K562 (cell line): ENCODE measurements around the gene PTP4A2. TPM values are rescaled to one million over a fixed set of nuclear protein-coding genes. Genes with fewer than 3 reads are reported as not detected.

ENCODE experiments used
- ARID2 ChIP-seq: fragments of 450-650 bp; IDR thresholded peaks from 2 replicates; pipeline ENCODE4 v1.6.1; 2017; ENCODE audit warnings: antibody characterized with exemption, mild to moderate bottlenecking
- BMI1 ChIP-seq: fragments of 150-350 bp; IDR thresholded peaks from 2 replicates; pipeline ENCODE4 v1.6.1; 2014; ENCODE audit warnings: low read length
- FOXP1 ChIP-seq: sonication (generic); formaldehyde crosslinking; IDR thresholded peaks from 2 replicates; pipeline ENCODE4 v1.8.0; 2022; ENCODE audit warnings: mild to moderate bottlenecking, missing genetic modification reagents
- GABPA ChIP-seq: fragments of 200-800 bp; sonication (Bioruptor generic); conservative IDR thresholded peaks from 2 replicates; pipeline ENCODE4 v1.6.1; 2016; ENCODE audit warnings: low read depth, missing genetic modification characterization, missing compliant biosample characterization
- HDAC1 ChIP-seq, 2 experiments: fragments of 450-650 bp; IDR thresholded peaks; 2 replicates each; pipeline ENCODE4 v1.6.1; 2016 to 2017; ENCODE audit warnings: inconsistent platforms in 1 of 2, mild to moderate bottlenecking in 1 of 2, moderate library complexity in 1 of 2
- IFI16 ChIP-seq: fragments of 250-450 bp; sonication (Bioruptor Pico); IDR thresholded peaks from 2 replicates; pipeline ENCODE4 v2.1.2; 2022; ENCODE audit warnings: mild to moderate bottlenecking, inconsistent platforms
- KHSRP ChIP-seq: fragments of 450-650 bp; IDR thresholded peaks from 2 replicates; pipeline ENCODE4 v1.6.1; 2017
- KLF6 ChIP-seq: fragments of 250-450 bp; sonication (Bioruptor Pico); IDR thresholded peaks from 2 replicates; pipeline ENCODE4 v1.4.0; 2020; ENCODE audit warnings: mild to moderate bottlenecking, moderate library complexity, borderline replicate concordance
- MCM2 ChIP-seq: fragments of 450-650 bp; IDR thresholded peaks from 2 replicates; pipeline ENCODE4 v1.6.1; 2017; ENCODE audit warnings: low read depth, mild to moderate bottlenecking
- MECOM ChIP-seq: fragments of 250-450 bp; sonication (Bioruptor Pico); IDR thresholded peaks from 2 replicates; pipeline ENCODE4 v1.8.0; 2022; ENCODE audit warnings: inconsistent platforms
- NBN ChIP-seq: fragments of 450-650 bp; IDR thresholded peaks from 2 replicates; pipeline ENCODE4 v1.6.1; 2016; ENCODE audit warnings: low read depth, mild to moderate bottlenecking
- NFE2 ChIP-seq: IDR thresholded peaks from 2 replicates; pipeline ENCODE4 v1.6.1; 2014; ENCODE audit warnings: antibody characterized with exemption, low read depth
- NFRKB ChIP-seq: fragments of 450-650 bp; IDR thresholded peaks from 2 replicates; pipeline ENCODE4 v1.6.1; 2016; ENCODE audit warnings: low read depth
- NR4A1 ChIP-seq, 2 experiments: fragments of 250-450 bp in 1 of 2; fragments of 450-650 bp in 1 of 2; sonication (Bioruptor Pico) in 1 of 2; IDR thresholded peaks; 2 replicates each; pipeline versions ENCODE4 v1.4.0 to v1.6.1; 2016 to 2020; ENCODE audit warnings: mild to moderate bottlenecking in 2 of 2, missing compliant biosample characterization in 1 of 2, missing genetic modification characterization in 1 of 2, moderate library complexity in 1 of 2
- RBM25 ChIP-seq: fragments of 200-400 bp; formaldehyde crosslinking; IDR thresholded peaks from 2 replicates; pipeline ENCODE4 v1.6.1; 2018; ENCODE audit warnings: low read length, low read depth, moderate library complexity; ENCODE audit not compliant: severe bottlenecking
- RHOXF2B ChIP-seq: fragments of 250-450 bp; sonication (Bioruptor Pico); conservative IDR thresholded peaks from 2 replicates; pipeline ENCODE4 v1.5.1; 2021
- SMAD4 ChIP-seq: fragments of 250-450 bp; sonication (Bioruptor Pico); conservative IDR thresholded peaks from 2 replicates; pipeline ENCODE4 v1.8.0; 2021; ENCODE audit warnings: inconsistent platforms, mild to moderate bottlenecking, moderate library complexity
- SMARCB1 ChIP-seq: IDR thresholded peaks from 2 replicates; pipeline ENCODE4 v1.6.1; 2011; ENCODE audit warnings: improper control_type of control experiment, low read depth; ENCODE audit not compliant: insufficient read length
- STAT5B ChIP-seq: fragments of 250-450 bp; sonication (Bioruptor Pico); IDR thresholded peaks from 2 replicates; pipeline ENCODE4 v1.8.0; 2021; ENCODE audit warnings: mild to moderate bottlenecking, inconsistent platforms
- TAF7 ChIP-seq: fragments of 450-650 bp; IDR thresholded peaks from 2 replicates; pipeline ENCODE4 v1.6.1; 2016; ENCODE audit warnings: missing genetic modification characterization, missing compliant biosample characterization
- TAL1 ChIP-seq: fragments of 450-650 bp; IDR thresholded peaks from 2 replicates; pipeline ENCODE4 v1.6.1; 2016; ENCODE audit warnings: mild to moderate bottlenecking
- ZKSCAN3 ChIP-seq: fragments of 250-450 bp; sonication (Bioruptor Pico); IDR thresholded peaks from 2 replicates; pipeline ENCODE4 v1.4.0; 2020
- ZKSCAN8 ChIP-seq: fragments of 200-800 bp; sonication (Bioruptor generic); IDR thresholded peaks from 2 replicates; pipeline ENCODE4 v1.6.1; 2016; ENCODE audit warnings: missing genetic modification characterization, missing compliant biosample characterization
- ZNF140 ChIP-seq: fragments of 250-450 bp; sonication (Bioruptor Pico); IDR thresholded peaks from 2 replicates; pipeline ENCODE4 v1.8.0; 2021; ENCODE audit warnings: moderate library complexity, mild to moderate bottlenecking, inconsistent platforms
- ZNF197 ChIP-seq: fragments of 200-800 bp; sonication (Bioruptor generic); IDR thresholded peaks from 2 replicates; pipeline ENCODE4 v1.6.1; 2016; ENCODE audit warnings: low read depth, missing genetic modification characterization, missing compliant biosample characterization
- ZNF24 ChIP-seq: fragments of 450-650 bp; IDR thresholded peaks from 2 replicates; pipeline ENCODE4 v1.6.1; 2016
- ZNF444 ChIP-seq: fragments of 250-450 bp; sonication (Bioruptor Pico); IDR thresholded peaks from 2 replicates; pipeline ENCODE4 v1.4.0; 2020; ENCODE audit warnings: mild to moderate bottlenecking, moderate library complexity
- ZNF79 ChIP-seq: fragments of 250-450 bp; sonication (Bioruptor Pico); IDR thresholded peaks from 2 replicates; pipeline ENCODE4 v1.4.0; 2020; ENCODE audit warnings: low read depth, mild to moderate bottlenecking, moderate library complexity
- polyA plus RNA-seq, 8 experiments: library from polyadenylated mRNA; depleted of rRNA in 4 of 8; stranded (reverse) in 5 of 8; unstranded in 3 of 8; fragments of >200 nt; fragmentation: Nextera tagmentation in 2 of 8; fragmentation: Illumina TruSeq in 1 of 8; extraction: Ambion mirVana in 2 of 8; extraction: Trizol in 1 of 8; gene quantifications; 2 replicates each; pipeline versions ENCODE4 v1.2.1 to v1.2.3, GENCODE V29; 2011 to 2014; ENCODE audit warnings: inconsistent platforms in 1 of 8, missing spikeins in 1 of 8
- total RNA-seq, 7 experiments: library from RNA; depleted of rRNA in 6 of 7; stranded (reverse); fragments of >200 nt in 6 of 7; fragmentation: Illumina TruSeq in 2 of 7; extraction: Trizol in 2 of 7; gene quantifications; 2 replicates each; pipeline versions ENCODE4 v1.2.1 to v1.2.3, GENCODE V29; 2011 to 2021; ENCODE audit warnings: low replicate concordance in 1 of 7
- TF ChIP-seq, protein P1 (sequence below): sonication (generic); formaldehyde crosslinking; IDR thresholded peaks from 2 replicates; pipeline ENCODE4 v1.8.0; 2022; ENCODE audit warnings: mild to moderate bottlenecking, missing genetic modification reagents, borderline replicate concordance
- TF ChIP-seq, protein P2 (sequence below): fragments of 250-450 bp; sonication (Bioruptor Pico); IDR thresholded peaks from 2 replicates; pipeline ENCODE4 v1.8.0; 2021; ENCODE audit warnings: moderate library complexity, mild to moderate bottlenecking, inconsistent platforms

The PTP4A2 gene
- total and polyA plus RNA-seq, 9 of the 15 experiments (the other 6 are each of a cell fraction or from before 2014, with no cell fraction given) = 197 to 870 (median 480) TPM

DNA sequence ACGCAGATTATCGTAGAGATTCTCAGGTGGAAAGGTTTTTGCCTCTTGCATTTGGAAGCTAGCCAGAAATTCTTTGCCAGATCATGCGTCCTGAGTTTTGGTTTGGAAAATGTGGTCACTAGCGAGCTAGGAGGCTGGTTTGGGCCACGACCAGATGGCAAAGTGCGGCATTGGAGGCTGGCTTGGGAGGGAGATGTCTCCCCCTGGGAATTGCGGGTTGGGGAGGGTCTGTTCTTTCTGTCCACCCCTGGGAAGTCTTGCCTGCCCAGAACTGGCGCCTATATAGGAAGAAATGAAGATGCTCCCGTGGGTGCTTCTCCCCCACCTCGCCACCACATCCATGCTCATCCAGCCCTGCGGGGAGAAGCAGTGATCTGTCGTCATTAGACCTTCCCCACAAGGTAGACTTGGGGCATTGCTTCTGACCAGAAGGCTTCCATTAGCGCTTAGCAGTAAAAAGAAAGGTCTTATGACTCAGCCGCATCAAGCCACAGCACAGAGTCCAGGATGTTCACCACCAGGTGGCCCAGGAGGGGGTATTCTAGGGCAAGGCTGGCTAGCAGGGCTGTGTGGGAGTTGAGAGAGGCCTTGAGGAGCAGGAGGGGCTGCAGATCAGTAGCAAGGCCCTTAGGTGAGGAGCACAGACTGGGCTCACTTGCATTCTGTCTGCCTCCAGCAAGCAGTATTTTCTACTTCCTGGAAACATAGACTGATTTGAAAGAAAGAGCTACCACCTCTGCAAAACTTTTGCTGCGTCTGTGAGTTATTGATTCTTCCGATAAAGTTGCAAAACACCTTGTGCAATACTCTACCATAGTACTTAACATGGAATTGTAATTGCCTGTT, 1.5 kb upstream of the PTP4A2 start (continued):
- peak in 1 of 2 experiments; percentile 43; a peak in 1 of 4 replicates for TF ChIP-seq HDAC1 (IDR thresholded peaks at IDR 0.05)
- TF ChIP-seq ZNF197 = 0 out of 2 replicates have a peak, but pooled peaks have one; percentile 16
- TF ChIP-seq NBN = peak; percentile 86
- TF ChIP-seq, protein P1, sequence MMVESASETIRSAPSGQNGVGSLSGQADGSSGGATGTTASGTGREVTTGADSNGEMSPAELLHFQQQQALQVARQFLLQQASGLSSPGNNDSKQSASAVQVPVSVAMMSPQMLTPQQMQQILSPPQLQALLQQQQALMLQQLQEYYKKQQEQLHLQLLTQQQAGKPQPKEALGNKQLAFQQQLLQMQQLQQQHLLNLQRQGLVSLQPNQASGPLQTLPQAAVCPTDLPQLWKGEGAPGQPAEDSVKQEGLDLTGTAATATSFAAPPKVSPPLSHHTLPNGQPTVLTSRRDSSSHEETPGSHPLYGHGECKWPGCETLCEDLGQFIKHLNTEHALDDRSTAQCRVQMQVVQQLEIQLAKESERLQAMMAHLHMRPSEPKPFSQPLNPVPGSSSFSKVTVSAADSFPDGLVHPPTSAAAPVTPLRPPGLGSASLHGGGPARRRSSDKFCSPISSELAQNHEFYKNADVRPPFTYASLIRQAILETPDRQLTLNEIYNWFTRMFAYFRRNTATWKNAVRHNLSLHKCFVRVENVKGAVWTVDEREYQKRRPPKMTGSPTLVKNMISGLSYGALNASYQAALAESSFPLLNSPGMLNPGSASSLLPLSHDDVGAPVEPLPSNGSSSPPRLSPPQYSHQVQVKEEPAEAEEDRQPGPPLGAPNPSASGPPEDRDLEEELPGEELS = no peak
- TF ChIP-seq NR4A1 (CRISPR knock-in tag; IDR thresholded peaks at IDR 0.05) = no peak
- peak; percentile 84 for TF ChIP-seq NR4A1 (tag; IDR thresholded peaks at IDR 0.05)
- no peak; the same call in 1 of the 2 replicates for TF ChIP-seq TAF7 (tag)
- TF ChIP-seq SMAD4 (CRISPR knock-in tag) = peak; percentile 90
- peak; percentile 9 for TF ChIP-seq TAL1
- TF ChIP-seq ZNF79 (CRISPR knock-in tag) = no peak; the same call in 1 of the 2 replicates
- TF ChIP-seq ZNF140 (CRISPR knock-in tag) = no peak
- TF ChIP-seq KLF6 = 0 out of 2 replicates have a peak, but pooled peaks have one; percentile 15
- no peak for TF ChIP-seq IFI16 (CRISPR knock-in tag)
- TF ChIP-seq, protein P2, sequence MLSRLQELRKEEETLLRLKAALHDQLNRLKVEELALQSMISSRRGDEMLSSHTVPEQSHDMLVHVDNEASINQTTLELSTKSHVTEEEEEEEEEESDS (CRISPR knock-in tag) = no peak
- no peak for TF ChIP-seq ZNF24
- peak; percentile 64 for TF ChIP-seq ARID2
- no peak for TF ChIP-seq KHSRP
- no peak for TF ChIP-seq RBM25
- peak; percentile 77 for TF ChIP-seq NFE2
- no peak for TF ChIP-seq ZKSCAN3 (CRISPR knock-in tag)
- TF ChIP-seq RHOXF2B (CRISPR knock-in tag) = 0 out of 2 replicates have a peak, but pooled peaks have one; percentile 51
- no peak; the same call in none of the 2 replicates for TF ChIP-seq NFRKB
- peak; percentile 43 for TF ChIP-seq GABPA (tag)
- TF ChIP-seq ZNF444 = 0 out of 2 replicates have a peak, but pooled peaks have one; percentile 9
- peak; percentile 71; the same call in 1 of the 2 replicates for TF ChIP-seq FOXP1
- peak; percentile 77 for TF ChIP-seq MECOM (CRISPR knock-in tag)
- TF ChIP-seq STAT5B (CRISPR knock-in tag) = no peak
- TF ChIP-seq SMARCB1 = no peak
- no peak; the same call in 1 of the 2 replicates for TF ChIP-seq ZKSCAN8 (CRISPR knock-in tag)
- no peak for TF ChIP-seq MCM2
- TF ChIP-seq BMI1 = no peak
